ENCODE data around the gene KIAA0825. TPM values are rescaled to one million over a fixed set of nuclear protein-coding genes. Genes with fewer than 3 reads are reported as not detected.

The KIAA0825 gene
- total RNA-seq, 1 experiment from 2014 or later, result 0.07 TPM

DNA sequence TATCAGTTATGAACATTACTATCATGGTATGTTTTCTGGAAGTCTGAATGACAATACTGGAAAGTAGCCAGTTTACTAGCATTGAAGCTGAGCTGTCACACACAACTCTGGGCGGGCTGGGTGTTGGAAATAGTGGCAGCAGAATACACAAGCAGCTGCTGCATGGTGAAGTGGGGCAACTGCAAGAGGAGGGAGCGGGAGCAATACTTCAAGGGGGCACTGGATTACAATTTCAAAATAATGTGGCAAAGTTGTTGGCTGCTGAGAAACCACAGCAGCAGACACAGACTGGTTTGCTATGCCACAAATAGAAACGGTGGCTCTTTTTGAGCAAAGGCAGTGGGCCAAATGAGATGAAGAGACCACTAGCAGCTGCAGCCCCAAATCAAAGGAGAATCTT lies 350.2 kb downstream of the KIAA0825 start:
- H4K20me1 ChIP-seq (ENCODE audit: low read length), result no peaks in the 10 kb centered on the region
- TF ChIP-seq EZH2phosphoT487 (IDR thresholded peaks at IDR 0.05; ENCODE audit: borderline replicate concordance, low read length) (no peak), EZH2 (IDR thresholded peaks at IDR 0.05; ENCODE audit: low read length, unreplicated experiment) (no peak)
- TF ChIP-seq, protein P1, sequence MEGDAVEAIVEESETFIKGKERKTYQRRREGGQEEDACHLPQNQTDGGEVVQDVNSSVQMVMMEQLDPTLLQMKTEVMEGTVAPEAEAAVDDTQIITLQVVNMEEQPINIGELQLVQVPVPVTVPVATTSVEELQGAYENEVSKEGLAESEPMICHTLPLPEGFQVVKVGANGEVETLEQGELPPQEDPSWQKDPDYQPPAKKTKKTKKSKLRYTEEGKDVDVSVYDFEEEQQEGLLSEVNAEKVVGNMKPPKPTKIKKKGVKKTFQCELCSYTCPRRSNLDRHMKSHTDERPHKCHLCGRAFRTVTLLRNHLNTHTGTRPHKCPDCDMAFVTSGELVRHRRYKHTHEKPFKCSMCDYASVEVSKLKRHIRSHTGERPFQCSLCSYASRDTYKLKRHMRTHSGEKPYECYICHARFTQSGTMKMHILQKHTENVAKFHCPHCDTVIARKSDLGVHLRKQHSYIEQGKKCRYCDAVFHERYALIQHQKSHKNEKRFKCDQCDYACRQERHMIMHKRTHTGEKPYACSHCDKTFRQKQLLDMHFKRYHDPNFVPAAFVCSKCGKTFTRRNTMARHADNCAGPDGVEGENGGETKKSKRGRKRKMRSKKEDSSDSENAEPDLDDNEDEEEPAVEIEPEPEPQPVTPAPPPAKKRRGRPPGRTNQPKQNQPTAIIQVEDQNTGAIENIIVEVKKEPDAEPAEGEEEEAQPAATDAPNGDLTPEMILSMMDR (conservative IDR thresholded peaks at IDR 0.05; ENCODE audit: low read depth, low read length), result no peak
- H3K9me2 ChIP-seq (replicated peaks; ENCODE audit: low read length), result no peaks in the 10 kb centered on the region
- no peaks in the 10 kb centered on the region for H3K36me3 ChIP-seq (ENCODE audit: low read depth, low read length)
- BruUV-seq (replicated peaks), result no TSS peak
- H3K4me3 ChIP-seq (ENCODE audit: low read length), result no peak overlapping the region
- no peak for ATAC-seq
- POLR2A ChIA-PET (ENCODE audit: unreplicated experiment), result no interaction called here
- CTCF ChIA-PET, result no interaction called here
- no peaks in the 10 kb centered on the region for H3F3A ChIP-seq (ENCODE audit: low read length, unreplicated experiment)
- no peaks in the 10 kb centered on the region for H3K4me1 ChIP-seq (ENCODE audit: insufficient read depth, low read length)
- H3K27ac ChIP-seq (ENCODE audit: low read length), result no peak overlapping the region
- DNase-seq, result no peak
- H3K4me2 ChIP-seq (ENCODE audit: low read length), result no peak overlapping the region
- no peaks in the 10 kb centered on the region for H3K9me3 ChIP-seq (ENCODE audit: low read length)
- H3K9ac ChIP-seq (ENCODE audit: low read length), result no peak overlapping the region
- no peak overlapping the region for H2AFZ ChIP-seq (ENCODE audit: low read length)
- H3K79me2 ChIP-seq (ENCODE audit: low read length), result no peaks in the 10 kb centered on the region
- H3K27me3 ChIP-seq (ENCODE audit: low read length), result no peaks in the 10 kb centered on the region
- intact Hi-C loops (cut with micrococcal nuclease), result no loop called here

DNA sequence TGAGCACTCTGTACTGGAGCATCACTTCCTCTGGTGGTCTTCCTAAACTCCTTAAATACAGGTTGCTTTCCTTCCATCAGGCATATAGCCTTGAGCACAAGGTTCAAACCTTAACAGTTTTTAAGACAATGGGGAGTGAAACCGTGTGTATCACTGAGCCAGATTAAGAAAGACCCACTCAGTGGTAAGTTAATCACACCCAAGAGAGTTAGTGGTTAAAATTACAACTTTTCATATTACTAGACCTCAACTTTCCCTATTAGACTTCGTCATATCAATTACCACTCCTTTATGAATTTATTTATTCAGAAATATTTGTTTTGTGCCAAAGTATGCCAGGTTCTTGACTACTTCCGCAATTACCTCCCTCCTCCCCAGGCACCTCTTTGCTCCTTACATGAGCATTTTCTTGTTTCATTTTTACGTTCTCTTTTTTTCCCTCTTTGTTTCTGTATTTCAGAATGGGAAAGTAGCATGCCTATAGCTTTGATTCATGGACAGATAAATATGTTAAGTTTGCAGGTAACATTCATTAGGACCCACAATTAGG lies 351.0 kb downstream of the KIAA0825 start:
- H3K9me2 ChIP-seq (replicated peaks; ENCODE audit: low read length), result no peaks in the 10 kb centered on the region
- ChIA-PET CTCF (no interaction called here), POLR2A (ENCODE audit: unreplicated experiment) (no interaction called here)
- no peaks in the 10 kb centered on the region for H3K4me1 ChIP-seq (ENCODE audit: insufficient read depth, low read length)
- TF ChIP-seq EZH2phosphoT487 (IDR thresholded peaks at IDR 0.05; ENCODE audit: borderline replicate concordance, low read length) (no peak), EZH2 (IDR thresholded peaks at IDR 0.05; ENCODE audit: low read length, unreplicated experiment) (no peak)
- TF ChIP-seq, protein P1 (conservative IDR thresholded peaks at IDR 0.05; ENCODE audit: low read depth, low read length), result no peak
- no peaks in the 10 kb centered on the region for H4K20me1 ChIP-seq (ENCODE audit: low read length)
- H3K27me3 ChIP-seq (ENCODE audit: low read length), result no peaks in the 10 kb centered on the region
- no peaks in the 10 kb centered on the region for H3K9me3 ChIP-seq (ENCODE audit: low read length)
- H3K36me3 ChIP-seq (ENCODE audit: low read depth, low read length), result no peaks in the 10 kb centered on the region
- no peak overlapping the region for H2AFZ ChIP-seq (ENCODE audit: low read length)
- no peak overlapping the region for H3K27ac ChIP-seq (ENCODE audit: low read length)
- H3K79me2 ChIP-seq (ENCODE audit: low read length), result no peaks in the 10 kb centered on the region
- BruUV-seq (replicated peaks), result no TSS peak
- no peak overlapping the region for H3K4me3 ChIP-seq (ENCODE audit: low read length)
- no peak overlapping the region for H3K9ac ChIP-seq (ENCODE audit: low read length)
- ATAC-seq (no peak), DNase-seq (no peak)
- intact Hi-C loops (cut with micrococcal nuclease), result no loop called here
- H3F3A ChIP-seq (ENCODE audit: low read length, unreplicated experiment), result no peaks in the 10 kb centered on the region
- no peak overlapping the region for H3K4me2 ChIP-seq (ENCODE audit: low read length)

DNA sequence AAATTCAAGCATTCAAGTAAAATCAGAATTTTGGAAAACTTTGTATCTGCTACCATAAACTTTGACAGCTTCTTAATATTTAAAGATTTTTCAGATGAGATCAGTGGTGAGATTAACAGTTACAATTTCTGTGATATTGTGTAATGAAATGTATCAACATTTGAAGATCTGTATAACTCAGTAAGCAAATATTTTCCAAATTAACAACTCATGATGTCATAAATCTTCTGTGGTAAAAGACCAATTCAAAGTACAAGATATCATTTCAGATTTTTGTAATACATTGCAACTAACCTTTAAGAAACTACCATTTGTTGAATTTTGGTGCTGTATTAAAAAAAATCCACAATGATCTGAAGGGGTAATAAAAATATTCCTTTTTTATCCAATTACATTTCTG lies 352.2 kb downstream of the KIAA0825 start:
- ChIA-PET POLR2A (ENCODE audit: unreplicated experiment) (no interaction called here), CTCF (no interaction called here)
- Histone ChIP-seq H3K9me3 (ENCODE audit: low read length) (no peaks in the 10 kb centered on the region), H2AFZ (ENCODE audit: low read length) (no peak overlapping the region), H3K79me2 (ENCODE audit: low read length) (no peaks in the 10 kb centered on the region), H3K9ac (ENCODE audit: low read length) (no peak overlapping the region), H3K4me1 (ENCODE audit: insufficient read depth, low read length) (no peaks in the 10 kb centered on the region), H3K27ac (ENCODE audit: low read length) (no peak overlapping the region), H3K9me2 (replicated peaks; ENCODE audit: low read length) (no peaks in the 10 kb centered on the region), H3K4me2 (ENCODE audit: low read length) (no peak overlapping the region), H4K20me1 (ENCODE audit: low read length) (no peaks in the 10 kb centered on the region), H3K36me3 (ENCODE audit: low read depth, low read length) (no peaks in the 10 kb centered on the region), H3K27me3 (ENCODE audit: low read length) (no peaks in the 10 kb centered on the region), H3F3A (ENCODE audit: low read length, unreplicated experiment) (no peaks in the 10 kb centered on the region), H3K4me3 (ENCODE audit: low read length) (no peak overlapping the region)
- BruUV-seq (replicated peaks), result no TSS peak
- intact Hi-C loops (cut with micrococcal nuclease), result no loop called here
- TF ChIP-seq EZH2 (IDR thresholded peaks at IDR 0.05; ENCODE audit: low read length, unreplicated experiment) (no peak), EZH2phosphoT487 (IDR thresholded peaks at IDR 0.05; ENCODE audit: borderline replicate concordance, low read length) (no peak)
- TF ChIP-seq, protein P1 (conservative IDR thresholded peaks at IDR 0.05; ENCODE audit: low read depth, low read length), result no peak
- DNase-seq (no peak), ATAC-seq (no peak)

Measured in PC-3 (cell line).